Measurements from ENCODE around the gene GABPB1. TPM values are rescaled to one million over a fixed set of nuclear protein-coding genes. Genes with fewer than 3 reads are reported as not detected.

The GABPB1 gene
- total RNA-seq, 1 donor from 2014 or later, result 28.2 TPM

DNA sequence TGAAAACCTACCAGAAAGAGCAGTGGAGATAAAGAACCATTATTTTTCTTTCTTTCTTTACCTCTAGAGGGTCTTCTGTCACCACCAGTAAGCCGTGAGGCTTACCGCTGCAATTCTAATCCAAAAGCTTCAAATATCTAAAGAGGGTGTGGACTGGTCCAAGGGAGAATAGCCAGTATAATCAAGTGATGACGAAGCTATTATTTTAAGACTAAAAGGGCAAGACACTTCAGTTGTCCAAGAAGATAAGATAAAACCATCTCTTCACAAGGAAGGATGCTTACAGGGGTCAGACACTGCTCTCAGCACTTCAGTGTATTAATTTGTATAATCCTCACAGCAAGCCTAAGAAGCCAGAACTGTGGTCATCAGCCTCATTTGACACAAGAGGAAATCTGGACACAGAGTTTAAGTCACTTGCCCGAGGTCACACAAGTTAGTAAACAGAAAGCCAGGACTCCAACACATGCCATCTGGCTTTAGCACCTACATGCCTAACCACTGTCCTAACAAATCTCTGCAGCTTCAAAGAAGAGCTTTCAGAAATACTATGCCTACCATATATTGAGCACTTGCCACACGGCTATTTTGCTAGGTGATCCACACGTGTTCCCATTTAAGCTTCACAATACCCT lies 104.1 kb downstream of the GABPB1 start:
- Histone ChIP-seq H3K27ac (ENCODE audit: low read depth, low read length) (no peak overlapping the region), H3K27me3 (ENCODE audit: control insufficient read depth in 3 of 3, insufficient read depth in 3 of 3, low read length in 3 of 3) (peaks cover 0 to 10% (median 6%) of the 10 kb centered on the region in 3 donors), H3K36me3 (ENCODE audit: control insufficient read depth in 3 of 3, insufficient read depth in 3 of 3, low read length in 3 of 3) (no peaks in the 10 kb centered on the region), H3K9me3 (ENCODE audit: control insufficient read depth in 3 of 3, low read length in 3 of 3) (no peaks in the 10 kb centered on the region), H3K4me1 (ENCODE audit: control insufficient read depth in 3 of 3, insufficient read depth in 3 of 3, low read length in 3 of 3) (no peaks in the 10 kb centered on the region), H3K4me3 (ENCODE audit: low read length in 3 of 3) (no peak overlapping the region), H3K9ac (ENCODE audit: low read depth in 1 of 3, low read length in 3 of 3) (no peak overlapping the region)

DNA sequence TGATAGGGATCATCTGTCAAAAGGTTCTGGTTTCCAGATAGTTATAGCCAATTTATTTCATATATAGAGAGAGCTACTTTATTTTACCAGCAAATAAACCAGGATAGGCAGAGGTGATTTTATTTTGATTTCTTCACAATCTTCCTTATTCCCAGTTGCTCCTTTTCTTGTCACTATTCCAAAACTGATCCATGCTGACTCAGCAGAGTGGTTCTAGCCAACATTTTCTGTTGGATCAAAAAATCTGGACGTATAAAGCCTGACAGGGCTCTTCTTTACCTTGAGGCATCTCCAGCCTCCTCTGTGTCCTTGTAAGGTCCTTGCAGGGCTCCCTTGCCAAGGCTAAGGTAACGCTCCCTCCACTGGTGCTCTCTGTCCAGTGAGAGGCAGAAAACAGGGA lies 105.3 kb downstream of the GABPB1 start:
- Histone ChIP-seq H3K9me3 (ENCODE audit: control insufficient read depth in 3 of 3, low read length in 3 of 3) (no peaks in the 10 kb centered on the region), H3K4me1 (ENCODE audit: control insufficient read depth in 3 of 3, insufficient read depth in 3 of 3, low read length in 3 of 3) (no peaks in the 10 kb centered on the region), H3K36me3 (ENCODE audit: control insufficient read depth in 3 of 3, insufficient read depth in 3 of 3, low read length in 3 of 3) (no peaks in the 10 kb centered on the region), H3K27me3 (ENCODE audit: control insufficient read depth in 3 of 3, insufficient read depth in 3 of 3, low read length in 3 of 3) (peaks cover 0 to 10% (median 6%) of the 10 kb centered on the region in 3 donors), H3K9ac (ENCODE audit: low read depth in 1 of 3, low read length in 3 of 3) (no peak overlapping the region), H3K27ac (ENCODE audit: low read depth, low read length) (no peak overlapping the region), H3K4me3 (ENCODE audit: low read length in 3 of 3) (no peak overlapping the region)

DNA sequence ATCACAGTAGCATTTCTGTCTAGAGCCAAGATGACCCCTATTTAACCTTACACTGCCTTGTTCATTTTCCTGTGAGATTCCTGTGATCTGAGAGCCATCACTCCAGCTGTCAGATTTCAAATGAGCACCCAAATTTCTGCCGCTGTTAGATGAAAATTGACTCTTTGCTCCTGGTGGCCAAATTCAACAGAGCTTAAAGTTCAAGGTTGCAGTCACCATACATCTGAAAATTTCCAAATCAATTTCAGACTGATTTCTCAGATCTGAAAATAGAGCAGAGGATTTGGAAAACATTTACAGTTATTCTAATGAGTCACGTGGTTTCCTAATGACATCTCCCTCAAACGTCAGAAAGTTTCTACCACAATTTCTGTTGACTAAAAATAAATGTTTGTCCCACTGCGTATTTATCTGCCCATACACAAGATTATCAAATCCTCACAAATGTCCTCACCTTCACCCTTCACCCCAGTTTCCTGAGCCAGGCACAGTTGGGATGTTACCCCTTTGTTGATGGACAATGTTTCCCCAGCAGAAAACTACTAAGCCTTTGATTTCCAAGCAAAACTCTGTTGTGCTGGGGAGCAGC lies 105.9 kb downstream of the GABPB1 start:
- H3K4me3 ChIP-seq (ENCODE audit: low read length in 3 of 3), result no peak overlapping the region
- no peak overlapping the region for H3K9ac ChIP-seq (ENCODE audit: low read depth in 1 of 3, low read length in 3 of 3)
- H3K36me3 ChIP-seq (ENCODE audit: control insufficient read depth in 3 of 3, insufficient read depth in 3 of 3, low read length in 3 of 3), result no peaks in the 10 kb centered on the region
- H3K27me3 ChIP-seq (ENCODE audit: control insufficient read depth in 3 of 3, insufficient read depth in 3 of 3, low read length in 3 of 3), result peaks cover 0 to 10% (median 6%) of the 10 kb centered on the region in 3 donors
- no peak overlapping the region for H3K27ac ChIP-seq (ENCODE audit: low read depth, low read length)
- no peaks in the 10 kb centered on the region for H3K4me1 ChIP-seq (ENCODE audit: control insufficient read depth in 3 of 3, insufficient read depth in 3 of 3, low read length in 3 of 3)
- no peaks in the 10 kb centered on the region for H3K9me3 ChIP-seq (ENCODE audit: control insufficient read depth in 3 of 3, low read length in 3 of 3)

DNA sequence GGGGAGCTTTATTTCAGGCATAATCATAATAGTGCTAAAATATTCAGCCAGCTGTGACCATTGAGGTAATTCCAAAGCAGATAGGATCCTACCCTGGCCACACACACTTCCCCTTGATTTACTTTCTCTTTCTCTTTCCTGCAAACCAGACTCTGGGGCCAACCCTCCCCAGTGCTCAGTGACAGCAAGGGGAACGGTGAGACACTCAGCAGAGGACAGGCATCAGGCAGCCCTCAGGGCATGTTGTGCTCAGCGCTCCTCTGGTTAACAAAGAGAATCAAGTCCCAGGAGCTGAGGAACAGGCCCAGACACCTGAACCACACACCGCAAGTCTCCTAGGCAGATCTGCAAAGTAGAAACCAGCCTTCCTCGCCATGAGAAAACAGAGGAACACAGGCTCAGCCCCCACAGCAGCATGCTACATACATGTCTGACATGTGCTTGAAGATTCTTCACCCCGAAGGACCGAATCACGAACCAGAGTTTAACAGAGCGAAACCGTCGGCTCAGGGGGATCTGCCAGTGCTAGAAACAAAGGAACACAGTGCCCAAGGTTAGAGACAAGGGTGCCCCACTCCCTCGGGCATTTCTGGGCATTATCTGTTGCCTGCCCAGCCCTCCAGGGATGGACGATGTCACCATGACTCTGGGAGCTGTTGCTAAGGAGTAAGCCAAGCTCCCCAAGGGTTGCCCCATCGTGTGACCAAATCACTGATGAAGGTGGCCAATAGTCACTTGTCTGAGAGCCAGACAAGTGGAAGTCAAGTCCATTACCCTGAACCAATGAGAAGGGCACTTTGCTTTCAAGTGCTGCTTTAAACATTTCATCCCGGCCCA lies 107.0 kb downstream of the GABPB1 start:
- H3K4me1 ChIP-seq (ENCODE audit: control insufficient read depth in 3 of 3, insufficient read depth in 3 of 3, low read length in 3 of 3), result no peaks in the 10 kb centered on the region
- H3K9me3 ChIP-seq (ENCODE audit: control insufficient read depth in 3 of 3, low read length in 3 of 3), result no peaks in the 10 kb centered on the region
- H3K36me3 ChIP-seq (ENCODE audit: control insufficient read depth in 3 of 3, insufficient read depth in 3 of 3, low read length in 3 of 3), result no peaks in the 10 kb centered on the region
- H3K4me3 ChIP-seq (ENCODE audit: low read length in 3 of 3), result no peak overlapping the region
- no peak overlapping the region for H3K9ac ChIP-seq (ENCODE audit: low read depth in 1 of 3, low read length in 3 of 3)
- peaks cover 0 to 10% (median 6%) of the 10 kb centered on the region in 3 donors for H3K27me3 ChIP-seq (ENCODE audit: control insufficient read depth in 3 of 3, insufficient read depth in 3 of 3, low read length in 3 of 3)
- no peak overlapping the region for H3K27ac ChIP-seq (ENCODE audit: low read depth, low read length)

DNA sequence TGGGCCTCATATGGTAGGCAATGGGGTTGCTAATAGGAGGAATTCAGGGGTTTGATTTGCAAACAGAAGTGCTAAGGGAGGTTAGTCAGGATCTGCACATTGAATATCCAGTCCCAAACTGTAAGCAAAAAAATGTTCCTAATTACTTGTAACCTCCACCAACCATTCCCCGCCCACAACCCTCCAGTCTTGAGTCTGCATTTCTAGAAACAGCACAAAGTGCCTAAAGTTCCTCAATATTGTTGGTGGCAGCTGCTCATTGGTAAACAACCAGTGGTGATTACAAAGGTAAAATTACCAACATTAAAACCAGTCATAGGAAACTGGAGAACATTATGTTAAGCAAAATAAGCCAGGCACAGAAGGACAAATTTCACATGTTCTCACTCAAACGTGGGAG lies 108.4 kb downstream of the GABPB1 start:
- Histone ChIP-seq H3K27me3 (ENCODE audit: control insufficient read depth in 3 of 3, insufficient read depth in 3 of 3, low read length in 3 of 3) (peaks cover 0 to 3% (median 0%) of the 10 kb centered on the region in 3 donors), H3K27ac (ENCODE audit: low read depth, low read length) (no peak overlapping the region), H3K36me3 (ENCODE audit: control insufficient read depth in 3 of 3, insufficient read depth in 3 of 3, low read length in 3 of 3) (no peaks in the 10 kb centered on the region), H3K4me3 (ENCODE audit: low read length in 3 of 3) (no peak overlapping the region), H3K9me3 (ENCODE audit: control insufficient read depth in 3 of 3, low read length in 3 of 3) (no peaks in the 10 kb centered on the region), H3K9ac (ENCODE audit: low read depth in 1 of 3, low read length in 3 of 3) (no peak overlapping the region), H3K4me1 (ENCODE audit: control insufficient read depth in 3 of 3, insufficient read depth in 3 of 3, low read length in 3 of 3) (no peaks in the 10 kb centered on the region)

DNA sequence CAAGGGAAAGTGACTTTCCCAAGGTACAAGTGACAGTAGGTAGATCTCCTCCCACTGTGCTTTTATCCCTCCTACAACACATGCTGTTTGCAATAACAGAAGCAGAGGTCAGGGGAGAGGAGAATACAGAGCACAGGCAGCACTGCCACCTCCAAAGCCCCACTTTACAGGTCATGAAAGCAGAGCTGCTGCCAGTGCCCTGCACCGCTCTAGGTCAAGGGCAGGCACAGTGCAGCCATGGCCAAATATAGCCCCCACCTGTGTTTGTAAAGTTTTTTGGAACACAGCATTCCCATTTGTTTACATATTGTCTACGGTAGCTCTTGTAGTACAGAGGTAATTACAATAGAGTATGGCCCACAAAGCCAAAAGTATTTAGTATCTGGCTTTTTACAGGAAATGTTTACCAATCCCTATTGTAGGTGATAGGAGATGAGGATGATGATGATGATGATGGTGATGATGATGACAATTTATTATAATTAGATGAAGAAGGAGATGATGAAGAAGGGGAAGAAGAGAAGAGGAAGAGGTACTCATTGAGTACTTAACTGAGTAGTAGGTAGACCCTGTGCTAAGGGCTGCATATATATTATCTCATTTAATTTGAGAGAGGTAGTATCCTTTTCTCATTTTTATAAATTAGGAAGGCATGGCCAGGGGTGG lies 109.9 kb downstream of the GABPB1 start:
- Histone ChIP-seq H3K36me3 (ENCODE audit: control insufficient read depth in 3 of 3, insufficient read depth in 3 of 3, low read length in 3 of 3) (no peaks in the 10 kb centered on the region), H3K4me1 (ENCODE audit: control insufficient read depth in 3 of 3, insufficient read depth in 3 of 3, low read length in 3 of 3) (no peaks in the 10 kb centered on the region), H3K4me3 (ENCODE audit: low read length in 3 of 3) (no peak overlapping the region), H3K27me3 (ENCODE audit: control insufficient read depth in 3 of 3, insufficient read depth in 3 of 3, low read length in 3 of 3) (peaks cover 0 to 3% (median 0%) of the 10 kb centered on the region in 3 donors), H3K9ac (ENCODE audit: low read depth in 1 of 3, low read length in 3 of 3) (no peak overlapping the region), H3K9me3 (ENCODE audit: control insufficient read depth in 3 of 3, low read length in 3 of 3) (no peaks in the 10 kb centered on the region), H3K27ac (ENCODE audit: low read depth, low read length) (no peak overlapping the region)

- Histone ChIP-seq H3K9ac (ENCODE audit: low read depth in 1 of 3, low read length in 3 of 3) (no peak overlapping the region), H3K36me3 (ENCODE audit: control insufficient read depth in 3 of 3, insufficient read depth in 3 of 3, low read length in 3 of 3) (no peaks in the 10 kb centered on the region), H3K27ac (ENCODE audit: low read depth, low read length) (no peak overlapping the region), H3K4me3 (ENCODE audit: low read length in 3 of 3) (no peak overlapping the region), H3K27me3 (ENCODE audit: control insufficient read depth in 3 of 3, insufficient read depth in 3 of 3, low read length in 3 of 3) (peaks cover 0 to 3% (median 0%) of the 10 kb centered on the region in 3 donors), H3K9me3 (ENCODE audit: control insufficient read depth in 3 of 3, low read length in 3 of 3) (no peaks in the 10 kb centered on the region), H3K4me1 (ENCODE audit: control insufficient read depth in 3 of 3, insufficient read depth in 3 of 3, low read length in 3 of 3) (no peaks in the 10 kb centered on the region)
Observed at GRCh38 chr15:50244153-50244552, 110.8 kb downstream of the GABPB1 start.

DNA sequence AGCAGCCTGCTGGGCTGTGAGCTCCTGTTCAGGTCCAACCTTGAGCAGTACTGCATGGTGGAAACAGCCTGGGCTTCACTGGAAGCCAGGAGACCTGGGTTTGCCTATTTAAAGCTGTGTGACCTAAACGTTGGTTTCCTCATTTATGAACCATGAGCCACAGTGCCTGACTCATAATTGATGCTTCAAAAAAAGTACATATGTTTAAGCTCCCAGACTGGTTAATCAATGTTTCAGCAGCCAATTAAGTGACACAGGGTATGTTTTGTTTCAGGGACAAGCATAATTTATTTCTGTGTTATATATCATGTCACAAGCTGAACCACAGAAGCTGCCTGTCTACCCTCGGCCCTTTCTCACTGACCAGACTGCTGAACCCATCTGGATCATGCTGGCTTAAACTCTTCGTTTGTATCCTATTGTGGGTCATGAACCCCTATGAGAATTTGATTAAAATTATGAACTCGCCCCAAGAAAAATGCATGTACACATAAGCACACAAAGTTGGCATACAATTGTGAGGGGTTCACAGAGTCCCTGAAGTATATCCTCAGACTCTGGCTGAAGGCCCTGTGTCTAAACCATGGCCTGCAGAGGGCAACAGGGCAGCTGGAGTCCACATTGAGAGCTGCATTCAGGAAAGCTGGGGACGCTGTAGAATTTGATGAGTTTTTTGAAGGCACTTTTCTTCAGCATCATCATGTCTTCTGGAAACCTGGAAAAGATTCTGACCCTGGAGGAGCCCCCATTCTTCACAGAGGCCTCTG lies 113.1 kb downstream of the GABPB1 start:
- Histone ChIP-seq H3K4me1 (ENCODE audit: control insufficient read depth in 3 of 3, insufficient read depth in 3 of 3, low read length in 3 of 3) (no peaks in the 10 kb centered on the region), H3K4me3 (ENCODE audit: low read length in 3 of 3) (no peak overlapping the region), H3K27me3 (ENCODE audit: control insufficient read depth in 3 of 3, insufficient read depth in 3 of 3, low read length in 3 of 3) (no peaks in the 10 kb centered on the region), H3K9ac (ENCODE audit: low read depth in 1 of 3, low read length in 3 of 3) (no peak overlapping the region), H3K36me3 (ENCODE audit: control insufficient read depth in 3 of 3, insufficient read depth in 3 of 3, low read length in 3 of 3) (no peaks in the 10 kb centered on the region), H3K9me3 (ENCODE audit: control insufficient read depth in 3 of 3, low read length in 3 of 3) (no peaks in the 10 kb centered on the region), H3K27ac (ENCODE audit: low read depth, low read length) (no peak overlapping the region)

DNA sequence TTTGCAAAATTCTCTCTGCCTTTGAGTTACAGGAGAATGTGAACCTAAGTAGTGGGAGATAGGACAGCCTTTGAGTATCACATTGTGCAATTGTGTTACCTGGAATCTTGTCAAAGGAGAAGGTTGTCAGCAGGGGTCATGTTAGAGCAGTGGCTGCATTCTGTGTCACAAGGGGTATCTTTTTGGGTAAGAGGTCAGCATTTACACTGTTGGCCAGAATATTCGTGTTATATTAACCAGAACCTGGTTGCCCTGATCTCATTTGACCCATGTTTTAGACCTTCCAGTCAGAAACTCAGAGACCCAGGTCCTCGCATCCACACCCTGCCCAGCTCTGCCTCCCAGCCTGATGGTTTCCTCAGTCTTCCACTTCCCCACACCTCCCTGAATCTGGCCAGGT lies 116.7 kb downstream of the GABPB1 start:
- Histone ChIP-seq H3K27me3 (ENCODE audit: control insufficient read depth in 3 of 3, insufficient read depth in 3 of 3, low read length in 3 of 3) (no peaks in the 10 kb centered on the region), H3K36me3 (ENCODE audit: control insufficient read depth in 3 of 3, insufficient read depth in 3 of 3, low read length in 3 of 3) (no peaks in the 10 kb centered on the region), H3K9ac (ENCODE audit: low read depth in 1 of 3, low read length in 3 of 3) (no peak overlapping the region)

More for the DNA sequence above, 116.7 kb downstream of the GABPB1 start:
- Histone ChIP-seq H3K4me1 (ENCODE audit: control insufficient read depth in 3 of 3, insufficient read depth in 3 of 3, low read length in 3 of 3) (no peaks in the 10 kb centered on the region), H3K9me3 (ENCODE audit: control insufficient read depth in 3 of 3, low read length in 3 of 3) (no peaks in the 10 kb centered on the region), H3K4me3 (ENCODE audit: low read length in 3 of 3) (no peak overlapping the region), H3K27ac (ENCODE audit: low read depth, low read length) (no peak overlapping the region)

Measured in skeletal muscle tissue (tissue), 4 donors.